Endothelial cell (in vitro differentiated cells): ENCODE results near the gene SLC12A6. TPM values are rescaled to one million over a fixed set of nuclear protein-coding genes. Genes with fewer than 3 reads are reported as not detected.

Source experiments
- DNase-seq: peaks from one replicate; pipeline ENCODE4 v3.0.0; 2021; ENCODE audit warnings: low spot score
- H3K27ac Mint-ChIP-seq: one replicate; pipeline ENCODE4 v1.8.0; 2021; ENCODE audit warnings: mixed read lengths, inconsistent platforms; ENCODE audit not compliant: unreplicated experiment
- H3K27me3 Mint-ChIP-seq: one replicate; pipeline ENCODE4 v1.8.0; 2021; ENCODE audit warnings: mild to moderate bottlenecking, moderate library complexity, mixed read lengths, inconsistent platforms; ENCODE audit not compliant: unreplicated experiment
- H3K36me3 Mint-ChIP-seq: one replicate; pipeline ENCODE4 v1.8.0; 2021; ENCODE audit warnings: mild to moderate bottlenecking, low read depth, mixed read lengths, inconsistent platforms; ENCODE audit not compliant: unreplicated experiment
- H3K4me1 Mint-ChIP-seq: one replicate; pipeline ENCODE4 v1.8.0; 2021; ENCODE audit warnings: mild to moderate bottlenecking, mixed read lengths, inconsistent platforms; ENCODE audit not compliant: unreplicated experiment
- H3K4me3 Mint-ChIP-seq: one replicate; pipeline ENCODE4 v1.8.0; 2021; ENCODE audit warnings: mild to moderate bottlenecking, mixed read lengths, inconsistent platforms; ENCODE audit not compliant: unreplicated experiment
- H3K9me3 Mint-ChIP-seq: one replicate; pipeline ENCODE4 v1.8.0; 2021; ENCODE audit warnings: mixed read lengths, inconsistent platforms; ENCODE audit not compliant: unreplicated experiment
- CTCF ChIP-seq: fragments of 200-600 bp; sonication (generic); IDR thresholded peaks from one replicate; pipeline ENCODE4 v1.5.0; 2021; ENCODE audit warnings: antibody characterized with exemption; ENCODE audit not compliant: unreplicated experiment
- total RNA-seq: library from RNA; stranded (reverse); fragmentation: NEBNext Ultra II Directional; extraction: Animal tissue kit (Norgen Biotek cat#: 25700); gene quantifications from one replicate; pipeline ENCODE4 v1.2.1, GENCODE V29; 2021; ENCODE audit not compliant: unreplicated experiment

Gene SLC12A6
- total RNA-seq, 1 donor from 2014 or later = 22.4 TPM

- H3K36me3 Mint-ChIP-seq = peaks cover 15% of the 10 kb centered on the region
- peak overlapping the region; percentile 93 for H3K4me3 Mint-ChIP-seq
- H3K27ac Mint-ChIP-seq = peak overlapping the region; percentile 80
Measured at GRCh38 chr15:34341381-34342212, 4.0 kb upstream of the SLC12A6 start.

GRCh38 chr15:34339946-34340345 is 2.4 kb upstream of the SLC12A6 start:
- DNase-seq = no peak
- no peaks in the 10 kb centered on the region for H3K9me3 Mint-ChIP-seq
- H3K4me3 Mint-ChIP-seq = no peak overlapping the region
- peaks cover 16% of the 10 kb centered on the region for H3K4me1 Mint-ChIP-seq
- no peak for TF ChIP-seq CTCF
- peaks cover 15% of the 10 kb centered on the region for H3K36me3 Mint-ChIP-seq
- peaks cover 5% of the 10 kb centered on the region for H3K27me3 Mint-ChIP-seq
- H3K27ac Mint-ChIP-seq = no peak overlapping the region

More at GRCh38 chr15:34341381-34342212, 4.0 kb upstream of the SLC12A6 start:
- Mint-ChIP-seq H3K27me3 (peaks cover 5% of the 10 kb centered on the region), H3K9me3 (no peaks in the 10 kb centered on the region), H3K4me1 (peaks cover 12% of the 10 kb centered on the region)
- no peak for TF ChIP-seq CTCF
- no peak for DNase-seq

GRCh38 chr15:34338347-34338746 is 766 bp upstream of the SLC12A6 start:
- Mint-ChIP-seq H3K27ac (no peak overlapping the region), H3K9me3 (no peaks in the 10 kb centered on the region), H3K4me3 (peak overlapping the region; percentile 85), H3K36me3 (peaks cover 15% of the 10 kb centered on the region), H3K4me1 (peaks cover 16% of the 10 kb centered on the region), H3K27me3 (peaks cover 5% of the 10 kb centered on the region)
- no peak for DNase-seq
- TF ChIP-seq CTCF = no peak

GRCh38 chr15:34336991-34337556 is 507 bp downstream of the SLC12A6 start:
- H3K27me3 Mint-ChIP-seq = peaks cover 5% of the 10 kb centered on the region
- peak overlapping the region; percentile 70 for H3K27ac Mint-ChIP-seq
- peak overlapping the region; percentile 96 for H3K4me3 Mint-ChIP-seq
- no peaks in the 10 kb centered on the region for H3K9me3 Mint-ChIP-seq
- TF ChIP-seq CTCF = no peak
- H3K36me3 Mint-ChIP-seq = peaks cover 14% of the 10 kb centered on the region
- DNase-seq = peak; percentile 24
- H3K4me1 Mint-ChIP-seq = peaks cover 16% of the 10 kb centered on the region
